ENCODE results near the gene NT5DC3. TPM values are rescaled to one million over a fixed set of nuclear protein-coding genes. Genes with fewer than 3 reads are reported as not detected.

The NT5DC3 gene
- 100 to 1,000 TPM in 1 of 3 donors, 10 to 100 TPM in 2; 13.7 to 283 (median 18.0) TPM for total RNA-seq
- long read RNA-seq, donor 1, full-length matches to known transcripts: 3 of 56 reads
- long read RNA-seq, donor 1, partial matches to known transcripts: 17 of 56 reads
- long read RNA-seq, donor 1, other reads (novel, unspliced or antisense): 36 of 56 reads
- long read RNA-seq, donor 2, partial matches to known transcripts: 0 of 2 reads
- long read RNA-seq, donor 2, other reads (novel, unspliced or antisense): 2 of 2 reads

- intact Hi-C loops (cut with DNase I, micrococcal nuclease): no loop called here
- Histone ChIP-seq H3K4me3 (peak within 1 kb of the TSS; percentile 15), H3K4me1 (ENCODE audit: low read depth) (peaks cover 18% of the 10 kb centered on the region), H3K36me3 (ENCODE audit: low read depth) (no peaks in the 10 kb centered on the region), H3K9me3 (no peaks in the 10 kb centered on the region)
- no peak for TF ChIP-seq CTCF (IDR thresholded peaks at IDR 0.05)
- DNase-seq (peak; percentile 81 to 91 (median 89)), ATAC-seq (peak; percentile 98)
Measured at GRCh38 chr12:103840876-103841689, at the start of gene NT5DC3. Gene NT5DC3 (minus strand): TSS chr12:103841234. CDS start chr12:103841156, 78 bp downstream.

GRCh38 chr12:103887738-103888137 lies 46.7 kb upstream of the NT5DC3 start:
- intact Hi-C loops (cut with DNase I, micrococcal nuclease): no loop called here
- TF ChIP-seq CTCF (IDR thresholded peaks at IDR 0.05): no peak
- no peaks in the 10 kb centered on the region for H3K36me3 ChIP-seq (ENCODE audit: low read depth)

GRCh38 chr12:103886195-103886797 lies 45.3 kb upstream of the NT5DC3 start:
- intact Hi-C loops (cut with DNase I, micrococcal nuclease): no loop called here
- Histone ChIP-seq H3K4me1 (ENCODE audit: low read depth) (no peaks in the 10 kb centered on the region), H3K4me3 (no peak overlapping the region), H3K9me3 (no peaks in the 10 kb centered on the region), H3K36me3 (ENCODE audit: low read depth) (no peaks in the 10 kb centered on the region)
- no peak for ATAC-seq
- no peak for TF ChIP-seq CTCF (IDR thresholded peaks at IDR 0.05)
- DNase-seq: no peak

More at GRCh38 chr12:103887738-103888137, 46.7 kb upstream of the NT5DC3 start:
- H3K4me1 ChIP-seq (ENCODE audit: low read depth): no peaks in the 10 kb centered on the region
- ATAC-seq: no peak
- H3K9me3 ChIP-seq: no peaks in the 10 kb centered on the region
- no peak overlapping the region for H3K4me3 ChIP-seq
- no peak for DNase-seq

GRCh38 chr12:103884316-103884715 lies 43.3 kb upstream of the NT5DC3 start:
- no peak for TF ChIP-seq CTCF (IDR thresholded peaks at IDR 0.05)
- DNase-seq (peak in 1 of 3 donors; percentile 19), ATAC-seq (no peak)
- intact Hi-C loops (cut with DNase I, micrococcal nuclease): no loop called here
- H3K9me3 ChIP-seq: no peaks in the 10 kb centered on the region
- no peaks in the 10 kb centered on the region for H3K36me3 ChIP-seq (ENCODE audit: low read depth)
- no peaks in the 10 kb centered on the region for H3K4me1 ChIP-seq (ENCODE audit: low read depth)
- no peak overlapping the region for H3K4me3 ChIP-seq

GRCh38 chr12:103883908-103884307 lies 42.9 kb upstream of the NT5DC3 start:
- no peaks in the 10 kb centered on the region for H3K4me1 ChIP-seq (ENCODE audit: low read depth)
- no peaks in the 10 kb centered on the region for H3K9me3 ChIP-seq
- H3K4me3 ChIP-seq: no peak overlapping the region
- ATAC-seq: no peak
- intact Hi-C loops (cut with DNase I, micrococcal nuclease): no loop called here
- no peak for DNase-seq
- TF ChIP-seq CTCF (IDR thresholded peaks at IDR 0.05): no peak
- no peaks in the 10 kb centered on the region for H3K36me3 ChIP-seq (ENCODE audit: low read depth)

Measured in mucosa of descending colon (tissue), 3 donors.